Measurements from ENCODE around the gene HIPK1.
"Not testable (repeated sequence)": the region's sequence is repeated elsewhere in the genome, so short reads cannot be mapped to it uniquely, and the experiment has no call there.

HIPK1 gene

GRCh38 chr1:113983391-113983790 is 54.3 kb downstream of the HIPK1 start:
- no peak for DNase-seq

GRCh38 chr1:113983826-113984225 is 54.7 kb downstream of the HIPK1 start:
- no peak for DNase-seq

GRCh38 chr1:113984710-113985109 is 55.6 kb downstream of the HIPK1 start:
- DNase-seq: no peak

- no peak for DNase-seq
Measured at GRCh38 chr1:113986802-113987201, 57.7 kb downstream of the HIPK1 start.

GRCh38 chr1:113987259-113987658 is 58.1 kb downstream of the HIPK1 start:
- DNase-seq: no peak

GRCh38 chr1:113990530-113990929 is 61.4 kb downstream of the HIPK1 start:
- no peak for DNase-seq

- DNase-seq: no peak
Measured at GRCh38 chr1:113990961-113991360, 61.8 kb downstream of the HIPK1 start.

GRCh38 chr1:113991467-113991997 is 62.4 kb downstream of the HIPK1 start:
- no peak for DNase-seq

GRCh38 chr1:113993072-113993471 is 63.9 kb downstream of the HIPK1 start:
- DNase-seq: no peak

GRCh38 chr1:113993766-113994165 is 64.6 kb downstream of the HIPK1 start:
- no peak for DNase-seq

GRCh38 chr1:113995382-113995781 is 66.3 kb downstream of the HIPK1 start:
- DNase-seq: no peak

GRCh38 chr1:113998361-113998760 is 69.2 kb downstream of the HIPK1 start:
- no peak for DNase-seq

GRCh38 chr1:113999233-113999632 is 70.1 kb downstream of the HIPK1 start:
- no peak for DNase-seq

GRCh38 chr1:113999799-114000198 is 70.7 kb downstream of the HIPK1 start:
- DNase-seq: no peak

GRCh38 chr1:114000406-114000805 is 71.3 kb downstream of the HIPK1 start:
- DNase-seq: no peak

- no peak for DNase-seq
Measured at GRCh38 chr1:114002492-114003239, 73.5 kb downstream of the HIPK1 start.

- DNase-seq: no peak
Measured at GRCh38 chr1:114003431-114003830, 74.3 kb downstream of the HIPK1 start.

GRCh38 chr1:114006825-114007224 is 77.7 kb downstream of the HIPK1 start:
- not testable (repeated sequence) for DNase-seq

GRCh38 chr1:114008480-114008941 is 79.4 kb downstream of the HIPK1 start:
- DNase-seq: no peak

- DNase-seq: no peak
Measured at GRCh38 chr1:114008993-114009392, 79.9 kb downstream of the HIPK1 start.

- DNase-seq: no peak
Measured at GRCh38 chr1:114009393-114009792, 80.3 kb downstream of the HIPK1 start.

GRCh38 chr1:114010433-114011184 is 81.5 kb downstream of the HIPK1 start:
- DNase-seq: no peak

- no peak for DNase-seq
Measured at GRCh38 chr1:114011796-114012195, 82.7 kb downstream of the HIPK1 start.

GRCh38 chr1:114015075-114015474 is 86.0 kb downstream of the HIPK1 start:
- DNase-seq: no peak

Measured in activated CD4-positive, alpha-beta T cell treated with anti-CD3 and anti-CD28 coated beads for 1 hour (primary cell).